ENCODE measurements around the gene MCCD1. TPM values are rescaled to one million over a fixed set of nuclear protein-coding genes. Genes with fewer than 3 reads are reported as not detected.

Gene MCCD1
- total and polyA plus RNA-seq, 2 of the 13 experiments (the other 11 are each of a cell fraction or from before 2014, with no cell fraction given): 0.15 TPM; not detected in 1

- 0 out of 2 replicates have a peak, but pooled peaks have one; percentile 39 for TF ChIP-seq FOXO4 (CRISPR knock-in tag; conservative IDR thresholded peaks at IDR 0.05)
- peak; percentile 43; the same call in 1 of the 2 replicates for TF ChIP-seq POLR2G (IDR thresholded peaks at IDR 0.05; ENCODE audit: low read depth, low read length)
- TF ChIP-seq ZBTB7A (CRISPR knock-in tag; IDR thresholded peaks at IDR 0.05): no peak
- TF ChIP-seq SKIL (CRISPR knock-in tag; IDR thresholded peaks at IDR 0.05; ENCODE audit: borderline replicate concordance): no peak
- no peak for TF ChIP-seq CREM (IDR thresholded peaks at IDR 0.05)
- TF ChIP-seq CREM (CRISPR knock-in tag; IDR thresholded peaks at IDR 0.05): no peak
- TF ChIP-seq ZSCAN31 (CRISPR knock-in tag; IDR thresholded peaks at IDR 0.05; ENCODE audit: low read depth): no peak
- TF ChIP-seq SSRP1 (CRISPR knock-in tag; IDR thresholded peaks at IDR 0.05): peak; percentile 39; the same call in 1 of the 2 replicates
- no peak for TF ChIP-seq ZFP36L1 (CRISPR knock-in tag; IDR thresholded peaks at IDR 0.05)
- no peak for TF ChIP-seq ZNF101 (CRISPR knock-in tag; IDR thresholded peaks at IDR 0.05; ENCODE audit: borderline replicate concordance, low read depth)
- no peak for TF ChIP-seq PCBP2 (optimal IDR thresholded peaks at IDR 0.05; ENCODE audit: low read depth, low read length, poor library complexity, severe bottlenecking)
- peak; percentile 73 for TF ChIP-seq RBM22 (optimal IDR thresholded peaks at IDR 0.05; ENCODE audit: low read length)
- no peak for TF ChIP-seq IRF2 (CRISPR knock-in tag; IDR thresholded peaks at IDR 0.05)
- no peak for TF ChIP-seq MLLT10 (CRISPR knock-in tag; IDR thresholded peaks at IDR 0.05)
- TF ChIP-seq MED1 (CRISPR knock-in tag; IDR thresholded peaks at IDR 0.05): no peak
- no peak for TF ChIP-seq ZNF672 (CRISPR knock-in tag; IDR thresholded peaks at IDR 0.05)
- no peak for TF ChIP-seq EZH2 (conservative IDR thresholded peaks at IDR 0.05; ENCODE audit: low read depth, low read length)
Measured at GRCh38 chr6:31532644-31533454, 4.1 kb downstream of the MCCD1 start (continued).

Data from HepG2 (cell line).